Activated CD4-positive, alpha-beta T cell treated with anti-CD3 and anti-CD28 coated beads for 1 hour (primary cell): Measurements from ENCODE around the gene CLTB.
A peak's percentile ranks its signal among the peaks of the same experiment; 100 is the strongest.

Experiments
- DNase-seq: peaks from one replicate; pipeline ENCODE4 v3.0.0-alpha.2; 2020

The CLTB gene

DNA sequence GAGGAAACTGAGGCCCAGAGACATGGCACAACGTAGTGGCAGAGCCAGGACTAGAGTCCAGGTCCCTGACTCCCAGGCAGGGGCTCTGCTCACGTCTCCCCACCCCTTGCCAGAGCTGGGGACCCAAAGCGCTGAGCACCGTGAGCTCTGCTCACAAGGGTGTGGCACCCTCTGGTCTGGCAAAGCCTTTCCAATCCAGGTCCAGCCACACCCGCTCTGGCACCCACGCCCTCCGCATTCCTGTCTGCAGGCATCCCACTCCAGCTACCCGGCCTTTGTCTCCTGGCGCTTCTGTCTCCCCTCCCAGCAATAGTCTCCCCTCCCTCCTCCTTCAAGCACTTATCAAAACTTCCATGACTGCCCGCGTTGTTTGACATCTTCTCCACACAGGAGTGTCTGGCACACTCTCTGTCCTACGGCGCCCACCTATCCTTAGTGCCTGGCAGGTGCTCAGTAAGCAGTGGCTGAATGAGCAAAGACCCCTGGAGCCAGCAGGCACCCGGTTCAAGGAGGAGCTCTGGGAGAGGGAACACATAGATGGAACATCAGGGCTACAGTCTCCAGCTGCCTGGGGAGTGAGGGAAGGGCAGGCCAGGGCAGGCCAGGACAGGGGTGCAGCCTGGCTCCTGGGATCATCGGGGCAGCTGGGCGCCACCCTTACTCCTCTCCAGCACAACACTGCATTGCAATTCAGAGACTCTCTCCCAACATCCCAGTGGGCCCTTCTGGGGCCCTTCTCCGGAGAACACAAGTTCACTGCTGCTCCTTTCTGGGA is 15.8 kb downstream of the CLTB start:
- DNase-seq: no peak

DNA sequence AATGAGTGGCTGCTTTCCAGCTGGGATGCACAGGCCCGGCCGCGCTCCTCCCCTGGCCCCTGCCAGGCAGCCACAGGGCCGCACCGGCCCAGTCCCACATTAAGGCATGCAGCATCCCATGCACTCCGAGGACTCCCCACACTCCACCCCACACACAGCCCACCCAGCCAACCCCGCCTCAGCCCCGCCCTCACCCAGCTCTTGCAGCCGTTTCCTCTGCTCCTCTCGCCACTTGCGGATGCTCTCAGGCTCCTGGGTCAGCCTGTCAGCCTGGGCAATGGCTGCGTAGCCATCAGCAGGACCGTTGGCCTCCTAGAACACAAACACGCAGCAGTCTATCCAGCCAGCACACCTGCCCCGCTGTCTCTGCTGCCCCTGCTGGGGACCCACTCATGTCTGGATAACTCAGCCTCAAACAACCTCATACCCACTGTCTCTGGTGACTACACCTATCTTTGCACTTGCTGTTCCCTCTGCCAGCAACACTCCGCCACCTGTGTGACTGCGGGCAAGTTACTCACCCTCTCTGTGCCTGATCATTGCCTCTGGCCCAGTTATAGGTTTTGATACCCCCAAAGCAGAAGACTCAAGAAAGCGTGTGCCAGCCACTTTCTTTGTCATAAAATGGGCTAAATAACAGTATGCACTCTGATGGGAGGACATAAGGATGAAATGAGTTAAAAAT is 18.5 kb downstream of the CLTB start:
- no peak for DNase-seq

DNA sequence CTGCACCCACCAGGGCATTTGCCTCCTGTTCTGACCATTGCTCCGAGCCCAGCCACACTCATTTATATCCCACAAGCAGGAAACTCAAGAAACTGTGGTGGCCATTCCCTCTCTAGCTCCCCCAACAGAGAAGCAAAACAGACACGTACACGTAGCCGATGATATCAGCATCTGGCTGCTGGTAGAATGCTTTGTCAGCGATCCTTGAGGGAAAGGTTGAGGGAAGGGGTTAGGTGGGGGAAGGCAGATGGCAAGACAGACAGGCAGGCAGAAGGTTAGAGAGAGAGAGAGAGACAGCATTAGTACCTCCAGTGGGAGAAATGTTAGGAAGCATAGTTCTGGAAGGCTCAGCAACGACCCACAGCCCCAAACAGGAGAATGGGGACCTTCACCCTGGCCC is 20.0 kb downstream of the CLTB start:
- DNase-seq: no peak

DNA sequence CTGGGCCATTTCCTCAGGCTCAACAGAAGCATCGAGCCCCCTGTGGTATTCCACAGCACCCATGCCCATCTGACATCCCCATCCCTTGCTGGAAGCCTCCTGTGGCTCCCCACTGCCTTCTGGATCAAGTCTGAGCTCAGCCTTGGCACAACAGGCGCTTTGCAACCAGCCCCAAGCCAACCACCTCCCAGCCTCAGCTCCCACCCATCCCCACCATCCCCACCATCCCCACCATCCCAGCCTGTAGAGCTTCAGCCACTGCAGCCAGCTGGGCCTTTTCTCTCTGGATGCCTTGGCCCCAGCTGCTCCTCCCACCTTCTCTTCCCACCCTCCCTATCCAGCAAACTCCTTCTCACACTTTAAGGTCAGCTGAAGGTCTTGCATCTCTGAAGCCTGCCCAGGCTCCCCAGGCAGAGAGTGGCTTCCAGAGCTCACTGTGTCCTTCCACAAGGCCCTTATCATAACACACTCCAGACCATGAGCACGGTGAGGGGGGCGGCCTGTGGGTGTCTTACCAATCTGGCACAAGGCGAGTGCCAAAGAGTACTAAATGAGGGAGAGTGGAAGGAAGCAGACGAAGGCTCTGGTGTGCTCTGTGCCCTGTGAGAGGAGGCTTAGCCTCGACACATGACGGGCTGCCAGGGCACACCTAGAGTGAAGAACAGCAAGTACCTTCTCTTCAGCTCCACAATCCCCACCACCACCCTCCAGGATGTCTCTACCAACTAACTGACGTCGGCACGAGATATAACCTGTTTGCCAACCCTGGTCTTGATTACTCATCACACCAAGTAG is 21.3 kb downstream of the CLTB start:
- DNase-seq: no peak

DNA sequence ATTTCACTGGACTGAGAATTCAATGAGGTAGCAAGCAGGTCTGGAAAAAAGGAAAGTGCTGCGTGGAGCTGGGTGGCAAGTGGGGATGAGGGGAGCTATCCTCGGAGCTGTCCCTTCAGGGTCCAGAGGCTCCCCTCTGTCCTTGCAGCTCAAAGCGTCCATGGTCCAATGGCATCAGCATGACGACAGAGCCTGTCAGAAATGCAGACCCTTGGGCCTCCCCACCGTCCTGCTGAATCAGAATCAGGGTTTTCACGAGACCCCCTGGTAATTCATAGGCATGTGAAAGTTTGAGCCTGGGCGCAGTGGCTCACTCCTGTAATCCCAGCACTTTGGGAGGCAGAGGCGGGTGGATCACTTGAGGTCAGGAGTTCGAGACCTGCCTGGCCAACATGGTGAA is 22.2 kb downstream of the CLTB start:
- DNase-seq: no peak

DNA sequence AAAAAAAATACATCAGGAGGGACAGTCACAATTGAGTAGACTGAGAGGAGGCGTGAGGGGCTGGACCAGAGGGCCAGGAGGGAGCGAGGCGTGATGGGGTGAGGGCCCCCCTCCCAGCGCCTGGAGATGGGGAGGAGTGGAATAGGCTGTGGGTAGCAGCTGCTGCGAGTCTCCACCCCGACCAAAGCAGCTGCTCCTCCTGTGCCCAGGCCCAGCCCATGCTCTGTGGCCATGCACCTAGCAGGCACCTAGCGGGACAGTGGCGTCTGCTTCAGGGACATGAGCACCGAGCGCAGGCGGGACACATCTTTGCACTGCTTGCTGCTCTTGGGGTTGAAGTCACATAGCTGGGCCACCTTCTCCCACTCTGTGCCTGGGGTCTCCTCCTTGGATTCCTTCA is 23.8 kb downstream of the CLTB start:
- DNase-seq: no peak

DNA sequence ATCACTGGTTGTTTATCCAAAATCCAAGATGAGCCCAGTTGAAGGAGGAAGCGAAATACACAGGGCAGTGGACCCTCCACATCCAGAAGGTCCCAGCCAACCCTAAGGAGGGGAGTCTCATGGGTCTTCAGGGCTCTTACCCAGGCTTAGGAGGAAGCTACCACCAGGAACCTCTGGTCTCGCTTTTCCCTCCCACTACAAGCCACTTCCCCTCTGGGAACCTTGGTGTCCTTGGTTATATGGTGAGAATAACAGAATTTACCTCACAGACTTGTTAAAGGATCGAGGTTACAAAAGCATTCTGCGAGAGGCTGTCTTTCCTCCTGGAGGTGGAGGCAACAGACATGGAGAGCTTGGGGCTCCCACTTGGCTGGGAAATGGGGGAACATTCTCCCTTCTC is 24.3 kb downstream of the CLTB start:
- no peak for DNase-seq

DNA sequence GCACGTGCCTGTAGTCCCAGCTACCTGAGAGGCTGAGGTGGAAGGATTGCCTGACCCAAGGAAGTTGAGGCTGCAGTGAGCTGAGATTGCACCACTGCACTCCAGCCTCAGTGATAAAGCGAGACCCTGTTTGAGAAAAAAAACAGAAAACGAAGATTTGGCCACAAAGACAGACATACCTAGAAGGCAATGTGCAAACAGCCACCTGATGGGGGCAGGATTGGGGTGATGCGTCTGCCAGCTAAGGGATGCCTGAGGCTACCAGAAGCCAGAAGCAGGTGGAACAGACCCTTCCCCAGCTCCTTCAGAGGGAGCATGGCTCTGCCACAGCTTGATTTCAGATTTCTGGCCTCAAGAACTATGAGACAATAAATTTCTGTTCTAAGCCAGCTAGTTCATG is 24.9 kb downstream of the CLTB start:
- no peak for DNase-seq

DNA sequence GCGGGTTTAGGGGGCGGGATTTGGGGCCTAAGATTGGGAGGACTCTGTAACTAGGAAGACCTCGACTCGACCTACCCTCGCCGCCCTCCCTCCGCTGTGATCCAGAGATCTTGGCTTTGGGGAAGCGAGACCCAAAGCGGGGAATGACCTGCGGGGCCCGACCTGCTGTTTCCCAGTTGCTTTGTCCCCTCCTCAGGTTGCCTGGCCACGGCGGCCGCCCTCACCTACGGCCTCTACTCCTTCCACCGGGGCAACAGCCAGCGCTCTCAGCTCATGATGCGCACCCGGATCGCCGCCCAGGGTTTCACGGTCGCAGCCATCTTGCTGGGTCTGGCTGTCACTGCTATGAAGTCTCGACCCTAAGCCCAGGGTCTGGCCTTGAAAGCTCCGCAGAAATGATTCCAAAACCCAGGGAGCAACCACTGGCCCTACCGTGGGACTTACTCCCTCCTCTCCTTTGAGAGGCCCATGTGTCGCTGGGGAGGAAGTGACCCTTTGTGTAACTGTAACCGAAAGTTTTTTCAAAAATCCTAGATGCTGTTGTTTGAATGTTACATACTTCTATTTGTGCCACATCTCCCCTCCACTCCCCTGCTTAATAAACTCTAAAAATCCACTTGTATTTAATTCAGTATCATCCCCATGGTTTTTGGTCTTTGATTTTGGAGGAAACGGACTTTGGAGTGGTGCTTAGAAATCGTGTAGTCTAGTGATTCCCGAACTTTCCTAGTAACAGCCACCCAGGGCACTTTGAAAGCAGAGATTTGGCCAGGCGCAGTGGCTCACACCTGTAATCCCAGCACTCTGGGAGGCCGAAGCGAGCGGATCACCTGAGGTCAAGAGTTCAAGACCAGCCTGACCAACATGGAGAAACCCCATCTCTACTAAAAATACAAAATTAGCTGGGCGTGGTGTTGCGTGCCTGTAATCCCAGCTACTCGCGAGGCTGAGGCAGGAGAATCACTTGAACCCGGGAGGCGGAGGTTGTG is 26.9 kb downstream of the CLTB start:
- DNase-seq: no peak

DNA sequence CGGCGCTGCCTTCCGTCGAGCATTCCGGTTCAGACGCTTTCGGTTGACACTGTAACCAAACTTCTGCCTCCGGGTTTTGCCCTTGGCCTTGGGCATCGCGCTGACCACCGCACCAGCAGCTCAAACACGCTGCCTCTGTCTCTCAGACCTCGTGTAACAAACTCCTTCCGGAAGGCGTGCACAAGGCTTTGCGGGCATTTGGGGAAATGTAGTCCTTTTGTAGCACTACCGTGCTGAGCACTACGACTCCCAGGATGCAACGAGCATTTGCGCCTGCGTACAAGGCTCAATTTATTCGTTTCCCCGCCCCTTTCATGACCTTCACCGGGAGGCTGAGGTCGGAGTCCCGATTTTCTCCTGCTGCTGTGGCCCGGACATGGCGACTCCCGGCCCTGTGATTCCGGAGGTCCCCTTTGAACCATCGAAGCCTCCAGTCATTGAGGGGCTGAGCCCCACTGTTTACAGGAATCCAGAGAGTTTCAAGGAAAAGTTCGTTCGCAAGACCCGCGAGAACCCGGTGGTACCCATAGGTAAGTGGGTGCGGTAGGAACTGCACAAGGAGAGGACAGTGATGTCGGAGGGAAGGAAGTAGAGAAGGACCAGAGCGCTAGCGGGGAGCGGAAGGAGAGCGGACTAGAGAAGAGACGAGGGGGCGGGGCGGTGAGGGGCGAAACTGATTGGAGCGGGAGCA is 27.8 kb downstream of the CLTB start, which contains the start of the genes HIGD2A and NOP16:
Gene HIGD2A (plus strand): TSS at position 308 of the 691 bp plus-strand sequence. CDS start 69 bp downstream, at position 377.
Gene NOP16 (minus strand): TSS at position 155 of the 691 bp plus-strand sequence. CDS start 59 bp downstream, at position 96.
- DNase-seq: peak; percentile 98

DNA sequence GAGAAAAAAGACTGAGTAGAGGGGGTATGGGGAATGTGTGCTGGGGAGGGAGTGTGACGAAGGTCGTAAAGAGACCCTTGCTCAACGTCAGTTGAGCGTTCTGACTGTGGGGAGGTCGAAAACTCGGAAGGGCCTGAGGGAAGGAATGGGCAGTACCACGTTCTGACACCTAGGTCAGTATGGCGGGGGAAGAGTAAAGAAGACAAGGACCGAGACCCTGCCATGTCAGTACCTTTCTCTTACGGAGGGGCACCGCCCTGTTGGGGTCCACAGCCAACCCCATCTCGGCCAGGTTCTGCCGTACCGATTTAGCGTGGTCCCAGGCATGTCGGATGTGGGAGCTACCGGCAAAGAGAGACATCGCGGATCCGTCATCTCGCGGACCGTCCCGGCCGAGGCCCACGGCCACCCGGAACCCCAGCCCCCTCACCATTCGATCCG is 28.3 kb downstream of the CLTB start:
- DNase-seq: no peak

DNA sequence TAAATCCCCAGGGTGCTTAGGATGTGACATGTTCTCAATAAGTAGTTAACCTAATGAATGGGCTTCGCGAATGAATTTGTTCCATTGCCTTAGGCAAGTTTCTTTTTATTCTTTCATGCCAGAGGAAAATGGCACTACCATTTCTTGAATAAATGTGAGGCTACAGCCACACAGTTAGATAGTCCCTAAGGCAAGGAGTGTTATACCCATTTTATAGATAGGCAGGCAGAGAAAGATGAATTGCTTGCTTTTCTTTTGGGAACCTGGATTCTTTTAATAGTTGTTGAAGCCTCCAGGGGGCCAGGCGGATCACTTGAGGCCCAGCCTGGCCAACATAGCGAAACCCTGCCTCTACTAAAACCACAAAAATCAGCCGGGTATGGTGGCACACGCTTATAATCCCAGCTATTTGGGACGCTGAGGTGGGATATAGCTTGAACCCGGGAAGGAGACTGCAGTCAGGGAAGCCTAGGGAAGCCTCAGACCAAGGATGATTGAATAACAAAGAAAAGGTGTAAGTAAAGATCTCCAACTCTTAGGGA is 28.9 kb downstream of the CLTB start:
- DNase-seq: no peak

DNA sequence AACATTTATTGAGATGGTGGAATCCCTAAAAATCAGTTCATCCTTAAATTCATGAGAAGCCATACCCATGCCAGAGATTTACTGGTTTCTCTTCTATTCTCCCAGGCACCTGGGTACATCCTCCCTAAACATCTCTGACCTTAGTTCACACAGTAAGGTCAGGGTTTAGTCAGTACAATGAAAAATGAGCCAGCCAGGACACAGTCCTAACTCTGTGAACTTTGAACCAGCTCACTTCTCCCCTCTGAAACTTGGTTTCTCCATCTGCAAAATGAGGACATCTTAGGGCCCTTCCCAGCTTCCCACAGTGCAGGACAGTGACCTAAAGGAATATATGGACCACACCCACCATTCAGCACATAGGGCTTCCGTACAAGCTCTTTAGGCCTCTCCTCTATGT is 29.8 kb downstream of the CLTB start:
- no peak for DNase-seq

DNA sequence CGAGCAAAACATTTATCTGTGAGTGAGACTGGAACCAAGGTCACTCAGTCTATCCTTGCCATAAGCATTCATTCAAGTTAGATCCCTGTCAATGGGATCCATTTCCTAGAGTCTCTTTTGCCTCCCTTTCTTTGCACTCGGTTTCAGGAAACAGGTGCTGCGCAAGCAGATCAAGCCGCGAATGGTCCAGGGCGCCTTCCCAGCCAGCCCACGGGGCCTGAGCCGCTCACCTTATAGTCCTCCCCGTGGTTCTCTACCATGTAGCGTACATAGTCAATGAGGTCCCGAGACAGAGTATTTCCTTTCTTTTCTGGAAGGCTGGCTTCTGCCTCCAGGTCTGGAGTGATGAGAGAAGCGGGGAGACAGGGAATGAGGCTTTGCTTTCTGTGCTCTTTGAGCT is 31.3 kb downstream of the CLTB start:
- no peak for DNase-seq

DNA sequence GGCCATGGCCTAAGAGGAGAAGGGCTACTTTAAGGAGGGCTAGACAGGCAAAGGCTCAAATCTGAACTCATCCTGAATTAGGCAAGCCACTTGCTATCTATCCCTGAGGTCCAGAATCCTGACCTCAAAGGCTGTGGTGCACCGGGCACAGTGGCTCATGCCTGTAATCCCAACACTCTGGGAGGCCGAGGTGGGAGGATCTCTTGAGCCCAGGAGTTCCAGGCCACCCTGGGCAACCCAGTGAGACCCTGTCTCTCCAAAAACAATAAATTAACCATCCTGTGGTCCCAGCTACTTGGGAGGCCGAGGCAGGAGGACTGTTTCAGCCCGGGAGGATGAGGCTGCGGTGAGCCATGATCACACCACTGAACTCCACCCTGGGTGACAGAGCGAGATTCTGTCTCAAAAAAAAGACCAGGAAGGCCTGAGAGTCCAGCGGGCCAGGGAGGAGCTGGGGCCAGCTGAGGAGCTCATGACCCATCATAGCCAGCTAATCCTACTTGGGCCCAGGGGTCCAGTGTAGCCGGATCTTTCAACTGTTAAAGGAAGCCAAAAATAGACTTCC is 31.9 kb downstream of the CLTB start:
- DNase-seq: no peak

DNA sequence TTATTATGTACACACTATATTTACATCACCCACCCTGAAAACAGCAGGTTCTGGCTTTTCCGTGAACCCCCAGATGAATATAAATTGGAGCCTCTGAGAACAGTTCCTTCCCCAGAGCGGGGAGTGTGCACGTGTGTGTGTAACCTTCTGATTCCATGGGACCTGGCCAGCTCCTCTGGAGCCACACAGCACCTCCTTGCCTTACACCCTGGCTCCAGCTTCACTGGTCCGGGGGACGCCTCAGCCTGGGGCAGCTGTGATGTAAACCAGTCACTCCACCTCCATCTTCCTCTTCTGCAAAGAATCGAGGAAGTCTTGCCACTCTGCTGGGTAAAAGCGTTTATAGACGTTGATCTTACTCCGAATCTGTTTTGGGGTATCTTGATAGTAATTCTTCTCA is 32.4 kb downstream of the CLTB start:
- no peak for DNase-seq

DNA sequence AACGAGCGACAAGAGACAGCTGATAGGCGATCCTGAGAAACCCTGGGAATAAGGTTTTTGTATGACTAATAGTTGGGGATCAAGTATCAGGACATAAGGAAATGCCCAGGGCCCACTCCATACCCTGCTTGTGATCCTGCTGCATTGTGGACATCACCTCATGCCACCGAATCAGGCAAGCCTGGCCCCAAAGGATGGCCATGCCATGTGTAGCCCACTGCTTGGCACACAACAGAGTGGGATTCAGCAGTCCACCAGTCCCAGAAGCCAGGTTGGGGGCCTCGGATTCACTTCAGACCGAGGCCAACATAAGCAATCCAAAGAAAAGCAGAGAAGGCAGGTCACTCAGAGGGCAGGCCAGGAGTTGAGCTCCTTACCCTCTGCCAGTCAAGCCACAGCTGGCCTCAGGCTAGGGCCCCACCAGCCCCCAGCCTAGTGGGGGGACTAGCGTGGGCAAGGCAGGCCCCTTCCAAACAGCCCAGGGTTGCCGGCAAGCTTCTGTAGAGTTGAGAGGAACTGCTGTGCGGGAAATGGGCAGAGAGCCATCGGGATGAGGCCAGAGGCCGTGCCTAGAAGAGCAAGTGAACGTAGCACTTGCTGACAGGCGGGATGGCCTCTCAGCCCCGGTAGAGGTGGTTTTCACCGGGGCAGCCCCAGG is 33.0 kb downstream of the CLTB start:
- DNase-seq: no peak

DNA sequence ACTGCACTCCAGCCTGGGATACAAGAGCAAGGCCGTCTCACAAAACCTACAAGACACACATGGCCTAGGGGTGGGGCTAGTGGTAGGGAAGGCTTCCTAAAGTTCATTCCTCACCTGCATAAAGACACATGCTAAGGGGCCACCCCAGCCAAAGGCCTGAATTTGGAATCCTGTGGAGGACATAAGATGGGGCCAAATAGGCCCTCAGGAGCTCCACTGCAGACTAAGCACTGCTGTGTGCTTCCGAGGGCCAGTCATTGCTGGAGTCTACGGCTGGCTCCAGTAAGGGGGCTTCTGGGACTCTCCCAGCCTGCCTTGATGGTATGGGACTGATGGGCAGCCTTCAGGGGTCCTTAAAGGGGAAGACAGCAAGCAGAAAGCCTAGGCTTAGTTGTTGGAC is 33.6 kb downstream of the CLTB start:
- no peak for DNase-seq

DNA sequence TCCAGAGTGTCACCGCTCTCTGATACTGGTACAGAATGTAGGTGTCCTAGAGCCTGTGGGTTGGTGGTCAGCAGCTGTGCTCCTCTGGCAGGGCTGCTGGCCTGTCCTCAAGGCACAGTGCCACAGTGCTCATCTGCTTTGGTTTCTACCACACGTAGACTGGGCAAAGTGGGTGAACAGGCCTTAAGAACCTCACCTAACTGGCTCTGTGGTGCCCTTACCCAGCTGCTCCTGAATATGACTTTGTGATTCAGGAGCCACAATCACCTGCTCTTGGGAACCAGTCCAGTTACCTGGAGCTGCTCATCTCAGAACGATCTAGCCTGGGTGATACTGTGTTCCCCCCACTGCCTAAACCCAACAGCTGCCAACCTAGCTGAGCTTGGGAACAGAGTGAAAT is 34.4 kb downstream of the CLTB start:
- no peak for DNase-seq

DNA sequence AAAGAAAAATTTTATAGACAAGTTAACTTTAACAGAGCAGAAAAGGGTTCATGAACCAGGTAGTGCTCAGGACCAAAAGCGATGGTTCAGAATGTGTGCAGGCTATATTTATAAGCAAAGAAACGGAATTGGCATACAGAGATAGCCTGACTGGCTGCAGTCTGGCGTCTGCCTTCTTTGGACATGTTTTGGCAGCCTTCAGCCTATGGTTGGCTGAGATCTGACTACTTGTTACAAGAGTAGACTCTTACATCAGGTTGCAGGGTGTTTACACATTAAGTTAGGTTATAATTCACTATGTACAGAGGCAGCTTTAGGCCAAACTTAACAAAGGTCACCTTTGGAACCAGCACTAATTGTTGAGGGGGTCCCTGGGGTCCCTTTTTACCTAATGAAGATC is 34.9 kb downstream of the CLTB start:
- no peak for DNase-seq
